Left ventricle myocardium superior (tissue), 1 donor: ENCODE data around the gene ZSCAN21. TPM values are rescaled to one million over a fixed set of nuclear protein-coding genes. Genes with fewer than 3 reads are reported as not detected.

Experiments used
- microRNA-seq: library from miRNA; unstranded; fragments of <30 nt; microRNA quantifications from one replicate; pipeline ENCODE4 v1.2.0, GENCODE V29; 2020; ENCODE audit warnings: borderline number of aligned reads
- total RNA-seq: library from RNA; stranded (reverse); fragmentation: NEBNext Ultra II Directional; extraction: Animal tissue kit (Norgen Biotek cat#: 25700); gene quantifications from one replicate; pipeline ENCODE4 v1.2.1, GENCODE V29; 2021
- donor health status: DM: no; HTN: yes; CAD: no; lungs with severe emphysema.

The ZSCAN21 gene
- total RNA-seq, 1 donor from 2014 or later: 7.7 TPM

Small RNAs within 50 kb of the gene (microRNA-seq; reads per million reads assigned to microRNA genes)
- gene MIR106B (1,238 reads per million, percentile 79 among the genes with 10 or more reads in this experiment), gene MIR25 (155 reads per million, percentile 47 among the genes with 10 or more reads in this experiment), gene MIR93 (1,906 reads per million, percentile 84 among the genes with 10 or more reads in this experiment)

Other genes starting within 250 kb of the ZSCAN21 start
- not detected for gene CYP3A43, start 221.8 kb upstream of the ZSCAN21 start, total RNA-seq
- gene OR2AE1, start 172.7 kb upstream of the ZSCAN21 start, total RNA-seq: not detected
- 7.1 TPM for gene TRIM4, start 130.2 kb upstream of the ZSCAN21 start, total RNA-seq
- 0.30 TPM for gene GJC3, start 120.2 kb upstream of the ZSCAN21 start, total RNA-seq
- gene AZGP1, start 73.7 kb upstream of the ZSCAN21 start, total RNA-seq: 70.9 TPM
- gene ZKSCAN1, start 34.2 kb upstream of the ZSCAN21 start, total RNA-seq: 33.3 TPM
- 15.6 TPM for gene ZNF3, start 31.9 kb downstream of the ZSCAN21 start, total RNA-seq
- 126 TPM for gene COPS6, start 39.2 kb downstream of the ZSCAN21 start, total RNA-seq
- gene MCM7, start 51.6 kb downstream of the ZSCAN21 start, total RNA-seq: 23.9 TPM
- 15.3 TPM for gene AP4M1, start 51.9 kb downstream of the ZSCAN21 start, total RNA-seq
- 31.9 TPM for gene TAF6, start 69.6 kb downstream of the ZSCAN21 start, total RNA-seq
- 10.8 TPM for gene CNPY4, start 69.9 kb downstream of the ZSCAN21 start, total RNA-seq
- gene MBLAC1, start 77.2 kb downstream of the ZSCAN21 start, total RNA-seq: 2.8 TPM
- gene LAMTOR4, start 99.1 kb downstream of the ZSCAN21 start, total RNA-seq: 104 TPM
- 6.8 TPM for gene TRAPPC14, start 108.9 kb downstream of the ZSCAN21 start, total RNA-seq
- 2.0 TPM for gene GAL3ST4, start 118.8 kb downstream of the ZSCAN21 start, total RNA-seq
- 0.35 TPM for gene GPC2, start 127.6 kb downstream of the ZSCAN21 start, total RNA-seq
- gene STAG3, start 128.1 kb downstream of the ZSCAN21 start, total RNA-seq: 0.74 TPM
- not detected for gene PVRIG, start 170.2 kb downstream of the ZSCAN21 start, total RNA-seq